Measurements from ENCODE around the gene TAS1R1.
A peak's percentile ranks its signal among the peaks of the same experiment; 100 is the strongest.

The TAS1R1 gene

GRCh38 chr1:6574818-6575217 is 19.7 kb downstream of the TAS1R1 start:
- DNase-seq: no peak

GRCh38 chr1:6577831-6578525 is 22.9 kb downstream of the TAS1R1 start:
- DNase-seq: no peak

- DNase-seq: no peak
These were observed 23.7 kb downstream of the TAS1R1 start for GRCh38 chr1:6578624-6579373.

- DNase-seq: peak; percentile 97
These were observed 24.4 kb downstream of the TAS1R1 start, which contains the start of gene ZBTB48 for GRCh38 chr1:6579374-6580118. ZBTB48 (plus strand) TSS chr1:6579994; CDS start chr1:6580610, 616 bp downstream.

- DNase-seq: peak; percentile 17
These were observed 25.0 kb downstream of the TAS1R1 start for GRCh38 chr1:6580119-6580592.

- DNase-seq: no peak
These were observed 25.7 kb downstream of the TAS1R1 start for GRCh38 chr1:6580593-6581409.

- no peak for DNase-seq
These were observed 26.6 kb downstream of the TAS1R1 start for GRCh38 chr1:6581561-6582305.

- no peak for DNase-seq
These were observed 27.3 kb downstream of the TAS1R1 start for GRCh38 chr1:6582370-6582769.

GRCh38 chr1:6584126-6585080 is 29.3 kb downstream of the TAS1R1 start:
- DNase-seq: no peak

- DNase-seq: no peak
These were observed 30.1 kb downstream of the TAS1R1 start for GRCh38 chr1:6585081-6585722.

GRCh38 chr1:6585841-6586240 is 30.7 kb downstream of the TAS1R1 start:
- no peak for DNase-seq

GRCh38 chr1:6586404-6586816 is 31.3 kb downstream of the TAS1R1 start:
- no peak for DNase-seq

GRCh38 chr1:6587261-6588005 is 32.3 kb downstream of the TAS1R1 start:
- DNase-seq: no peak

GRCh38 chr1:6588128-6588892 is 33.2 kb downstream of the TAS1R1 start:
- DNase-seq: no peak

GRCh38 chr1:6588893-6589520 is 33.9 kb downstream of the TAS1R1 start:
- DNase-seq: no peak

- no peak for DNase-seq
These were observed 34.9 kb downstream of the TAS1R1 start for GRCh38 chr1:6590046-6590445.

- DNase-seq: no peak
These were observed 36.1 kb downstream of the TAS1R1 start for GRCh38 chr1:6591222-6591621.

- no peak for DNase-seq
These were observed 36.5 kb downstream of the TAS1R1 start for GRCh38 chr1:6591644-6592043.

Measured in CD4-positive, alpha-beta T cell treated with Interleukin-21 for 1 hour (primary cell).